ENCODE measurements around the gene MEI1.

The MEI1 gene

DNA sequence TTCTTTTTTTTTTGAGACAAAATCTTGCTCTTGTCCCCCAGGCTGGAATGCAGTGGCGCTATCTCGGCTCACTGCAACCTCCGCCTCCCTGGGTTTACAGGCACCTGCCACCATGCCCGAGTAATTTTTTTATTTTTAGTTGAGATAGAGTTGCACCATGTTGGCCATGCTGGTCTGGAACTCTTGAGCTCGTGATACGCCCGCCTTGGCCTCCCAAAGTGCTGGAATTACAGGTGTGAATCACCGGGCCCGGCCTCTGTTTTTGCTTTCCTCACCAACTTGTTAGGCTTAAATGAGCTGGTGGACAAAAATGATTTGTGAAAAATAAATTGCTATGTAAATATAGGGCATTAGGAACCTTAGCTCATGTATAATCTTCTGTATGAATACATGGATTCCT, 3.5 kb downstream of the MEI1 start:
- H3K4me3 ChIP-seq (ENCODE audit: control insufficient read depth, low read depth, low read length), result no peak overlapping the region
- no peak for DNase-seq (ENCODE audit: low read depth)
- TF ChIP-seq CTCF (conservative IDR thresholded peaks at IDR 0.05; ENCODE audit: control insufficient read depth, insufficient read depth, low read depth, low read length), result no peak

DNA sequence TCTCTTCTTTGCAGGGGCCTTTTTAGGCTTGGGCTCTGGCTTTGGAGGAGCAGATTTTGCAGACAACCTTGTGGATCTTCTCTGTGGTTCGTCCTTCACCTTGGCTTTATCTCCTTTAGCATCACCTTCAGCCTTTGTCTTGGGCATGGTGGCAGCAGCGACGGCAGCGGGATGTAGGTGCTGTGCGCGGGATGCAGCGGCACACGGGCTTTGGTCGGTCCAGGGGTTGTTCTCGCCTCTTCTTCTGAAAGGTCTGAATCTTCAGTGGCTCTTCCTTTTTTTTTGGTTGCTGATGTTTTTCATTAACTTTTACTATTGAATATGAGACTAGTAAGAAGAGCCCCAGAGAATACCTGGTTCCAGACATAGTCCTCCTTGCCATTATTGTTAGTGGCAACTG, 10.0 kb downstream of the MEI1 start:
- DNase-seq (ENCODE audit: low read depth), result no peak
- no peak for TF ChIP-seq CTCF (conservative IDR thresholded peaks at IDR 0.05; ENCODE audit: control insufficient read depth, insufficient read depth, low read depth, low read length)
- H3K4me3 ChIP-seq (ENCODE audit: control insufficient read depth, low read depth, low read length), result no peak overlapping the region

DNA sequence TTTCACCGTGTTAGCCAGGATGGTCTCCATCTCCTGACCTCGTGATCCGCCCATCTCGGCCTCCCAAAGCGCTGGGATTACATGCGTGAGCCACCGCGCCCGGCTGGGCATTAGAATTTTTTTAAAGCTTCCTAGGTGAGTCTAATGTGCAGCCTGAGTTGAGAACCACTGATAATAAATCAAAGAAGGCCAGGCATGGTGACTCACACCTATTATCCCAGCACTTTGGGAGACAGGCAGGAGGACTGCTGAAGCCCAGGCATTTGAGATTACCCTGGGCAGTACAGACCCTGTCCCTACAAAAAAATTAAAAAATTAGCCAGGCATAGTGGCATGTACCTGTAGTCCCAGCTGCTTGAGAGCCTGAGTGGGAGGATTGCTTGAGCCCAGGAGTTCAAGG, 13.7 kb downstream of the MEI1 start:
- H3K4me3 ChIP-seq (ENCODE audit: control insufficient read depth, low read depth, low read length), result no peak overlapping the region
- no peak for DNase-seq (ENCODE audit: low read depth)
- TF ChIP-seq CTCF (conservative IDR thresholded peaks at IDR 0.05; ENCODE audit: control insufficient read depth, insufficient read depth, low read depth, low read length), result no peak

GRCh38 chr22:41722496-41722895, 23.2 kb downstream of the MEI1 start:
- no peak overlapping the region for H3K4me3 ChIP-seq (ENCODE audit: control insufficient read depth, low read depth, low read length)
- DNase-seq (ENCODE audit: low read depth), result no peak
- no peak for TF ChIP-seq CTCF (conservative IDR thresholded peaks at IDR 0.05; ENCODE audit: control insufficient read depth, insufficient read depth, low read depth, low read length)

GRCh38 chr22:41725510-41726110, 26.3 kb downstream of the MEI1 start:
- no peak for DNase-seq (ENCODE audit: low read depth)
- no peak overlapping the region for H3K4me3 ChIP-seq (ENCODE audit: control insufficient read depth, low read depth, low read length)
- no peak for TF ChIP-seq CTCF (conservative IDR thresholded peaks at IDR 0.05; ENCODE audit: control insufficient read depth, insufficient read depth, low read depth, low read length)

GRCh38 chr22:41731609-41732008, 32.3 kb downstream of the MEI1 start:
- TF ChIP-seq CTCF (conservative IDR thresholded peaks at IDR 0.05; ENCODE audit: control insufficient read depth, insufficient read depth, low read depth, low read length), result no peak
- DNase-seq (ENCODE audit: low read depth), result no peak
- H3K4me3 ChIP-seq (ENCODE audit: control insufficient read depth, low read depth, low read length), result no peak overlapping the region
